K562 (cell line): ENCODE measurements around the gene RPL21.

Experiments
- CHD2 ChIP-seq: IDR thresholded peaks from 2 replicates; pipeline ENCODE4 v1.6.1; 2011; ENCODE audit warnings: low read depth, low read length
- HMG20B ChIP-seq: fragments of 250-450 bp; sonication (Bioruptor Pico); IDR thresholded peaks from 2 replicates; pipeline ENCODE4 v1.5.0; 2021; ENCODE audit warnings: mild to moderate bottlenecking
- IRF2 ChIP-seq: sonication (generic); formaldehyde crosslinking; IDR thresholded peaks from 2 replicates; pipeline ENCODE4 v1.8.1; 2022; ENCODE audit warnings: mild to moderate bottlenecking, missing genetic modification reagents
- NFE2 ChIP-seq: IDR thresholded peaks from 2 replicates; pipeline ENCODE4 v1.6.1; 2014; ENCODE audit warnings: antibody characterized with exemption, low read depth

- TF ChIP-seq CHD2 = no peak
- no peak for TF ChIP-seq HMG20B (CRISPR knock-in tag)
- no peak for TF ChIP-seq IRF2
- no peak for TF ChIP-seq NFE2
These were observed 37.0 kb downstream of the RPL21 start for GRCh38 chr13:27288392-27288791.
